Right renal cortex interstitium (tissue), 3 donors: ENCODE data around the gene BRSK2. TPM values are rescaled to one million over a fixed set of nuclear protein-coding genes. Genes with fewer than 3 reads are reported as not detected.
A peak's percentile ranks its signal among the peaks of the same experiment; 100 is the strongest.

Experiments used
- DNase-seq, 3 donors: peaks; one replicate each; pipeline ENCODE4 v3.0.0-alpha.2; 2013; ENCODE audit warnings: low read depth in 3 of 3, low spot score in 2 of 3
- polyA plus RNA-seq, 3 donors: library from polyadenylated mRNA; unstranded; fragments of 120-200 nt; gene quantifications; one replicate each; pipeline ENCODE4 v1.2.1, GENCODE V29; 2013; ENCODE audit not compliant: insufficient read length in 3 of 3

BRSK2 gene
- polyA plus RNA-seq, 3 donors = 0.25 to 0.64 (median 0.49) TPM

DNA sequence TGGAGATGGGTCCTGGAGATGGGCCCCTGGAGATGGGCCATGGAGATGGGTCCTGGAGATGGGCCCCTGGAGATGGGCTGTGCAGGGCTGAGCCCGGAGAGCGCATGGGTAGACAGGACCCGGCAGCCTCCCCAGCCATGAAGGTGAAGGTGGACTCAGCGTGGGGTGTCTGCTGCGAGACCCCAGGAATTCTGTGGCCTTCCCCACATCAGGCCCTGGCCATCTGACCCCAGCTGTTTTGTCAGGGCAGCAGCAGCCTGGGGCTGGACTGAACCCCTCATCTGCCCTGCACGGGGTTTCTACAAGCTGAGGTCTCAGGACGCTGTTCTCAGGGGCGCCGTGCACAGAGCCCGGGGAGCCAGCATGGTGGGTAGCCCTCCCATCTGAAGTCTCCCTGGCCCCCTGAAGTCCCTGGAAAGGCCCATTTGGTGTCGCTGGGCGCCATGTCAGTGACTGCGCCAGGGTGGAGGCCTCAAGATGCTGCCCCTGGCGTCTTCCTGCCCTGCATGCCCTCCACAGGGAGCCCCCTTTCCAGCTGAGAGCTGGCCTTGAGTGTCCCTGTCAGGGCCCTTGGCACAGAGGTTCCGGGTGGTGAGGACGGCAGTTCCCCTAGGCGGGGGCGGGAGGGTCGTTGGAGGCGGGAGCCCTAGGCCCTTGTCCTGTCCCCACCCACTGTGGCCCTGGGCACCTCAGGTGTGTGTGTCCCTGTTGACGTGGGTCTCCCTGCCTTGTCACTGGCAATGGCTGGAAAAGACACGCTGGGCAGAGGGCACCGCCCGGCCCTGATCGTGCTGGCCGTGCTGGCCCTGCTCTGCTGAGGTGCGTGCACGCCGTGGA, 5.4 kb downstream of the BRSK2 start:
- no peak for DNase-seq

- DNase-seq = no peak
These were observed 6.1 kb downstream of the BRSK2 start for GRCh38 chr11:1395773-1396374.

- no peak for DNase-seq
These were observed 6.7 kb downstream of the BRSK2 start for GRCh38 chr11:1396375-1396841.

GRCh38 chr11:1397146-1397861, 7.6 kb downstream of the BRSK2 start:
- no peak for DNase-seq

DNA sequence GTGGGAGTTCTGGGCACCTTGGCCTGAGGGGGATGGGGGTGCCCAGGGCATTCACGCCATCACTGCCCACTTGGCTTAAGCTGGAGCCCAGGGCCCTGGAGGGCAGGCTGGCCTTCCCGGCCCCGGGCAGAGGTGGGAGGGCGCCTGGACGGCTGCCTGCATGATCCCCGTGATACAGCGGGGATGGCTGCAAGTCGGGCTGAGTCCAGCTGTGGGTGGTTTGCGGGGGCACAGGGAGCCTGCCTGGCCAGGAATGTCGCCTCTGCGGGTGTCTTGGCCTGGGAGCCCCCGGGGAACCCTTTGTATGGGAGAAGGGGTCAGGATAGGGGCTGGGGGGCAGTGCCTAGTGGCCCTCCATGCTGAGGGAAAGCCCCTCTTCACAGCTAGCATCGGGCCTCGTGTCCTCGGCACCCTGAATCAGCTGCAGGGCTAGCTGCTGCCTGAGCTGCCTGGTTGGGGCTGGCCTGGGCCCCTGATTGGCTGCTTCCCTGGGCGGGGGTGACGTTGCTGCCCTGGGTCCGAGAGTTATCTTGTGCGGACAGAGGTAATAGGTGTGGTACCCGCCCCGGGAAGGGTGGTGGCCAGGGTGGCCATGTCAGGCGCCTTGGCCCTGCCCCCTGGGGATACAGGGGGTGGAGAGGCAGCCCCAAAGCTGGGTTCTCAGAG, 8.3 kb downstream of the BRSK2 start:
- no peak for DNase-seq

DNA sequence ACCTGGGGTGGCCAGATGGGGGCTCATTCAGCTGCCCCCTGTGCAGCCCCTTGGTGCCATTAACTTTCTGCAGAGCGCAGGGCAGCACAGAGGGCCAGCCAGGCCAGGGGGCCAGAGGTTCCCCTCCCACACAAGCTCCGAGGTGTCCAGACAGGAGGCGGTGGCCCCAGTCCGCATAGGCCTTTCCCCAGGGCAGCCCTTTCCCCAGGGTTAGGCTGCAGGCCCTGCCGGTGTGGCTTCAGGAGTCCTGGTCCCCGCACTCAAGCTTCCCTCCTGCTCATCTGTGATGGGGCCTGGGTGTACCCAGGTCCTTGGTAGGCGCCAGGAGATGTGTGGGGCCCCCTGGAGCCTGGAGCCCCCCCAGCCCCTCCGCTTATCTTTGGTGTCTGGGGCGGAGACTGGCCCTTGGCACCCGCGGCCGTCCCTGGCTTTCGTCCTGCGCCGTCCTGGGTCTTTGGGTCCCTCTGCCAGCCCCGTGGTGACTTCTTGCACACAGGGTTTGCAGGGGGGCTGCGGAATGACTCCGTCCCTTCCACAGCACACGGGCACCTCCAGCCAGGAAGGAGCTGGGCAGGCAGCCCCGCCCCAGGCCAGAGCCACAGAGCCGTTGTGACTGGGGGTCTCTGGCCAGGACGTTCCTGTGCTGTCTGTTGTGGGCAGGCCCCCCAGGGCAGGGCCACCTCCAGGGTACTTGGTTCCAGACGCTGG, 8.9 kb downstream of the BRSK2 start:
- no peak for DNase-seq

DNA sequence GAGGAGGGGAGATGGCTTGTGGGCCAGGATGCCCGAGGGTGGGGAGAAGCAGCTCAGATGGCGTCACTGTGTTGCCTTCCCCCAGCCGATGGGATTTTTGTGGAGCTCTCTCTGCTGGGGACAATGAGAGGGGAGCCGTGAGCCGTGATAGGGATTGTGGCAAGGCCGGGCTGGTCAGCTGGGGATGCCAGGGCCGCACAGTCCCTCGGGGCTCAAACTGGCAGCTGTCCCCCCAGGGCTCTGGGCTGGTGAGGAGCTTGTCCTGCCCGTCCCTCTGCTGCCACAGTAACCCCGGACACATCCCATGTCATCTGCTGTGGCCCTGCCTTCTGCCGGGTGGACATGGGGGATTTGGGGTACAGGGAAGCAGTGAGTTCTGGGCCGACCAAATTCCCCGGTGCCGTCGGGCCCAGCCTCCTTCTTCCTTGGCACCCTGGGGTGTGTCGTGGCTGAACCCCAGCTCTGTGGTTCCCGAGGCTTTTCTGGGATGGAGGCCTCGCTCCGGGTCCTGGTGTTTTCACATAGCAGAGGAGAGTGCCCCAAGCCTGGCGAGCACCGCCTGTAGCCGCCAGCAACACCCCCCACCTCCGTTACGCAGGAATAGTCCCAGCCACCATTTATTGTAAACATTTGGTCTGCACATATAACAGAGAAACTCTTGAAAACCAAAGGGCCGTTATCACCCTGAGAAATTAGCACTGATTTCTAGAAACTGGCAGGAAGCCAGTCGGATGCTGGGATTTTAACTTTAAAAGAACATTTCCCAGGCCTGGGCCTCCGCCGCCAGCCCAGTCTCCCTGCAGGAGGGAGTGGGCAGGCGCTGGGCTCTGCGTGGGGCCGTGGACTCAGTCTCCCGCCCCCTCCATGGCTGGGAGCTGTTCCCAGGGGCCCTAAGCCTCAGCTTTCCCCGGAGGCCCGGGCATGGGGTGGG, 9.9 kb downstream of the BRSK2 start:
- DNase-seq = no peak

DNA sequence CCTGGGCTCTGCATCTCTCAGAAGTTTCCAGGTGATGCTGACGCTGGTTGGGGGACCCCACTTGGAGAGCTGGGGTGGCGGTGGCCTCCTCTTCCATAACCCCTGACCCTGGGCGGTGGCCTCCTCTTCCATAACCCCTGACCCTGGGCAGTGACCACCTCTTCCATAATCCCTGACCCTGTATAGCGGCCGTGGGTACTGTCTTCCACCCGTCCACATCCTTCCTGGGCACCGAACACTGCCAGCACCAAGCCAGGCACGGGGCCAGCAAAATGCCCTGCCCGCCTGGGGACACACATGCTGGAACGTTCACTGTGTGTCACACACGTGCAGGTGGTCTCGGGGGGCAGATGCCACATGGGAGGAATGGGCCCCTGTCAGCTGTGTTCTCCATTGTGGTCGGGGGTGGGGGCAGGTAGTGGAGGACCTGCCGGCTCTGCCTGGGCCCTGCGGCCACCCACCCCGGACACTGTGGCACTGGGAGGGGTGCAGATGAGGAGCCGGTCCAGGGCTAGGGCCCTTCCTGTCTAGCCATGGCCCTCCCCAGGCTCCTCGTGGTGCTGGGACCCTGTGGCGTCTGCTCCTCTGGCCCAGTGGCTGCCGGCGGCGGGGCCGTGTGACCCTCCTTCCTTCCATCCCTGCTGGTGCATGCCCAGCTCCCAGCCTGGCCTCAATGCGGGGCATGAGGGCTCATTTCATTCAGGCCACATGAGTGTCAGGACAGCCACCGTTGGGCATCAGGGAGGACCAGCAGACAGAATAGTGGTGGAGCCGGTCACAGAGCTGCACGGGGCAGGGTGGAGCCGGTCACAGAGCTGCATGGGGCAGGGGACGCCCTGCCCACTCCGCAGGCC, 10.8 kb downstream of the BRSK2 start:
- no peak for DNase-seq

- DNase-seq = no peak
These were observed 11.4 kb downstream of the BRSK2 start for GRCh38 chr11:1401171-1401445.

GRCh38 chr11:1401656-1402221, 12.0 kb downstream of the BRSK2 start:
- DNase-seq = peak in 2 of 3 donors; percentile 75 to 78

GRCh38 chr11:1402355-1403077, 12.8 kb downstream of the BRSK2 start:
- no peak for DNase-seq

- no peak for DNase-seq
These were observed 13.4 kb downstream of the BRSK2 start for GRCh38 chr11:1403078-1403620.

- no peak for DNase-seq
These were observed 14.2 kb downstream of the BRSK2 start for GRCh38 chr11:1403721-1404460.

DNA sequence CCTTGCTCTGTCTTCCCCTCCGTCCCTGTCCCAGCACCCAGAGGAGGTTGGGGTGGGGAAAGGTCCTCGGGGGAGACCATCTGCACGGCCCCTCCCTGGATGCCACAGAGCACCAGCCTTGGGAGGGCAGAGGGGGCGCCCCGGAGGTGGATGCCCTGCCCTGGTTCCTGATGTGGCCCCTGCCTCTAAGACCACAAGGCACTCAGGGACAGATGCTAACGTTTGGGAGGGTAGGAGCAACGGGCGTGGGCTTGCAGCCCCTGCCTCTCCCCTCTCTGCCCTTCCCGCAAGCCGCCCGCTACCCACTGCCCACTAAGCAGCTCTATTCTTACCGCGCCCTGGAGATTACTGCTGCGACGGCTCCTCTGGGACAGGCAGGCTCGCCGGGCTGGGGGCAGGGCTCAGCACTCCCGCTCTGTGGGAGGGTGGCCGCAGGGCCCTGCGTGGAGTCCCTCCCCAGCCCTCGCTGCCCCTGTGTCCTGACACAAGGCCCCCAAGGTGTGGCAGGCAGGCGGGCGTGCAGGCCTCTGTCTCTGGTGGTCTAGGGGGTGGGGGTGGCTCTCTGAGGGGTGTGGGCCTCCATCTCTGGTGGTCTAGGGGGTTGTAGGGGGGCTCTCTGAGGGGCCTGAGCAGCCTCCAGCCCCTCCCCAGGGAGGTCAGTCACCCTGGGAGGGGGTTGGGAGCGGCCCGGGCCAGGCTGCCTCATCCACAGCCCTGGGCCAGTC, 14.9 kb downstream of the BRSK2 start:
- DNase-seq = no peak

GRCh38 chr11:1405186-1406020, 15.7 kb downstream of the BRSK2 start:
- DNase-seq = no peak
